Bone marrow (tissue), 2 donors: ENCODE data around the gene RCAN2.
A peak's percentile ranks its signal among the peaks of the same experiment; 100 is the strongest.
"Not testable (repeated sequence)": the region's sequence is repeated elsewhere in the genome, so short reads cannot be mapped to it uniquely, and the experiment has no call there.

ENCODE experiments used
- DNase-seq, 2 donors: peaks; one replicate each; lab custom pipeline; 2025; lab: John Stamatoyannopoulos, UW

Gene RCAN2

GRCh38 chr6:46387728-46388127 is 103.5 kb downstream of the RCAN2 start:
- not testable (repeated sequence) for DNase-seq

GRCh38 chr6:46381579-46381978 is 109.7 kb downstream of the RCAN2 start:
- DNase-seq: no peak

- no peak for DNase-seq
Measured at GRCh38 chr6:46381057-46381456, 110.2 kb downstream of the RCAN2 start.

GRCh38 chr6:46380152-46380807 is 111.0 kb downstream of the RCAN2 start:
- DNase-seq: no peak

- no peak for DNase-seq
Measured at GRCh38 chr6:46378882-46379416, 112.3 kb downstream of the RCAN2 start.

GRCh38 chr6:46378161-46378881 is 112.9 kb downstream of the RCAN2 start:
- DNase-seq: no peak

- no peak for DNase-seq
Measured at GRCh38 chr6:46377209-46377608, 114.0 kb downstream of the RCAN2 start.

- DNase-seq: peak in 1 of 2 donors; percentile 79
Measured at GRCh38 chr6:46376562-46377061, 114.6 kb downstream of the RCAN2 start.

- DNase-seq: no peak
Measured at GRCh38 chr6:46370622-46371021, 120.6 kb downstream of the RCAN2 start.

- DNase-seq: no peak
Measured at GRCh38 chr6:46368169-46368536, 123.1 kb downstream of the RCAN2 start.

- no peak for DNase-seq
Measured at GRCh38 chr6:46367354-46368168, 123.7 kb downstream of the RCAN2 start.

- DNase-seq: no peak
Measured at GRCh38 chr6:46366190-46366900, 124.9 kb downstream of the RCAN2 start.

- DNase-seq: no peak
Measured at GRCh38 chr6:46357591-46357990, 133.7 kb downstream of the RCAN2 start.

GRCh38 chr6:46356543-46356942 is 134.7 kb downstream of the RCAN2 start:
- DNase-seq: no peak

- DNase-seq: no peak
Measured at GRCh38 chr6:46353528-46353927, 137.7 kb downstream of the RCAN2 start.

- no peak for DNase-seq
Measured at GRCh38 chr6:46352541-46353268, 138.5 kb downstream of the RCAN2 start.

- no peak for DNase-seq
Measured at GRCh38 chr6:46350714-46351113, 140.5 kb downstream of the RCAN2 start.

- DNase-seq: no peak
Measured at GRCh38 chr6:46347669-46348068, 143.6 kb downstream of the RCAN2 start.

- DNase-seq: no peak
Measured at GRCh38 chr6:46340246-46340645, 151.0 kb downstream of the RCAN2 start.

- no peak for DNase-seq
Measured at GRCh38 chr6:46338131-46338530, 153.1 kb downstream of the RCAN2 start.

- DNase-seq: no peak
Measured at GRCh38 chr6:46334442-46334841, 156.8 kb downstream of the RCAN2 start.
